VCaP (cell line): ENCODE results near the gene GPAM.

ENCODE experiments used
- H3K27ac ChIP-seq: fragments of 450-650 bp; 2 replicates; pipeline ENCODE4 v1.5.1; 2017
- TF ChIP-seq, protein P1 (sequence below): fragments of 450-650 bp; conservative IDR thresholded peaks from 2 replicates; pipeline ENCODE4 v1.5.1; 2017; ENCODE audit warnings: mild to moderate bottlenecking, moderate library complexity

Gene GPAM

GRCh38 chr10:112159469-112159868, 24.1 kb downstream of the GPAM start:
- no peak overlapping the region for H3K27ac ChIP-seq
- TF ChIP-seq, protein P1, sequence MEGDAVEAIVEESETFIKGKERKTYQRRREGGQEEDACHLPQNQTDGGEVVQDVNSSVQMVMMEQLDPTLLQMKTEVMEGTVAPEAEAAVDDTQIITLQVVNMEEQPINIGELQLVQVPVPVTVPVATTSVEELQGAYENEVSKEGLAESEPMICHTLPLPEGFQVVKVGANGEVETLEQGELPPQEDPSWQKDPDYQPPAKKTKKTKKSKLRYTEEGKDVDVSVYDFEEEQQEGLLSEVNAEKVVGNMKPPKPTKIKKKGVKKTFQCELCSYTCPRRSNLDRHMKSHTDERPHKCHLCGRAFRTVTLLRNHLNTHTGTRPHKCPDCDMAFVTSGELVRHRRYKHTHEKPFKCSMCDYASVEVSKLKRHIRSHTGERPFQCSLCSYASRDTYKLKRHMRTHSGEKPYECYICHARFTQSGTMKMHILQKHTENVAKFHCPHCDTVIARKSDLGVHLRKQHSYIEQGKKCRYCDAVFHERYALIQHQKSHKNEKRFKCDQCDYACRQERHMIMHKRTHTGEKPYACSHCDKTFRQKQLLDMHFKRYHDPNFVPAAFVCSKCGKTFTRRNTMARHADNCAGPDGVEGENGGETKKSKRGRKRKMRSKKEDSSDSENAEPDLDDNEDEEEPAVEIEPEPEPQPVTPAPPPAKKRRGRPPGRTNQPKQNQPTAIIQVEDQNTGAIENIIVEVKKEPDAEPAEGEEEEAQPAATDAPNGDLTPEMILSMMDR = no peak

DNA sequence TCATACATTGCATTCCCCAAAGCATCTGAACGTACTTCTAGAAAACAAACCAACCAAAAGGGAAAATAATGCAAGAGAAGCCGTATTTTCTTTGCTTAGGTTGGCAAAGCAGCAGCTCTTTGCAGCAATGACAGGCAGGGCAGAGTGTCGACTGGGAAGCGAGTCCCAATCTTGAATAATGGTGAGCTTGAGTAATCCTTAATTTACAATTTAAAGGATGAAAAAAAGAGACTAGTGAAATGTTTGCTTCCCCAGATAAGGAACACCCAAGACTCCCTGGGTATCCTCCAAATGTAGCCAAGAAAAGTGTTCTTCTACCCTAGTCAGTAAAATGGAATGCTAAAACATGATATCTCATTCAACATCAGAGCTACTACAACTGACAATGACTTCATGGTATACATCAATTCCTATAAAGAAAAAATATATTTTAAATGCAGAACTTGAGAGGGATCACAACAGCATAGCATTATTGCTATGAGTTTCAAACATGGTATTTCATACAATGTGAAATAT, 32.0 kb downstream of the GPAM start:
- H3K27ac ChIP-seq = no peak overlapping the region
- TF ChIP-seq, protein P1 = no peak

DNA sequence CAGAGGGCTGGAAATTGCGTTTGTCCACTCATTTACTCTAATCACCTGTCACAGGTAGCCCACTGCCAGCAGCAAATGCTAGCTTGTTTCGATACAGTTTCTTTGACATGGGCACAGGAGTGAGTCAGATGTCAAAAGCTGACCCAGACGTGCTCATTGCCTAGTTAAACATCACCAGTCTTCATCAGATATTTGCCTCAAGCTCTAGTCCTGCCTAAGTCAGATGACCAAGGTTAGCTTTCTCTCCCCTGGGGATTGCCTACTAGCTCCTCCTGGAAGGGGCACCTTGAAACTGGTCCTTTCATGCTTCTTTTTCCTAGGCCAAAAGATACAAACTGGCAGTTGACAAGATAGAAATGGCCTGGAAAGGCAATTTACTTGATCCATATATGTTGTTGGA, 35.2 kb downstream of the GPAM start:
- TF ChIP-seq, protein P1 = no peak

DNA sequence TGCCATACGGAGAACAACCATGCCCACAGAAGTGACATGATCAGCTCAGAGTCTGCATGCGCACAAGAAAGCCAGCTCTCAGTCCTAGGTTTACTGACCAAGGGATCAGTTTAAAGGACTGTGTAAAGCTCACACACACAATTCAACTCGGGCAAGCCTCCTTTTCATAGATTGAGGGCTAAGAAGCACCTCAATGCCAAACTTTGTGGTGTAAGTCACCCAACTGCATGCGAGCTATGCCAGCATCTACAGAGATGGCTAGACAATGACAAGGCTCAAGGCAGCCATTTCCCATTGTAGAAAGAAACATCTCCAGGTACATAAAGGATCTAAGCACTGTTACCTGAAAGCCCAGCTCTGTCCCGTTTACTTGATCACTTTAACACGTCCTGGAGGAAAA, 36.8 kb downstream of the GPAM start:
- no peak overlapping the region for H3K27ac ChIP-seq
- TF ChIP-seq, protein P1 = no peak

More for the DNA sequence above, 35.2 kb downstream of the GPAM start:
- no peak overlapping the region for H3K27ac ChIP-seq

GRCh38 chr10:112145263-112145662, 38.3 kb downstream of the GPAM start:
- no peak overlapping the region for H3K27ac ChIP-seq
- TF ChIP-seq, protein P1 = no peak

GRCh38 chr10:112143420-112143819, 40.1 kb downstream of the GPAM start:
- TF ChIP-seq, protein P1 = no peak

GRCh38 chr10:112141292-112141691, 42.3 kb downstream of the GPAM start:
- TF ChIP-seq, protein P1 = no peak
- no peak overlapping the region for H3K27ac ChIP-seq

More at GRCh38 chr10:112143420-112143819, 40.1 kb downstream of the GPAM start:
- H3K27ac ChIP-seq = no peak overlapping the region
